GM12891 (cell line): ENCODE results near the gene MICU2.

ENCODE experiments used
- DNase-seq: peaks from one replicate; pipeline ENCODE4 v3.0.0; 2011; ENCODE audit warnings: low spot score; ENCODE audit not compliant: insufficient read length
- FAIRE-seq: peaks from 2 replicates; lab custom pipeline; 2011; peaks lifted over from hg19 to GRCh38; lab: Jason Lieb, UNC
- PAX5 ChIP-seq: IDR thresholded peaks from 2 replicates; pipeline ENCODE4 v1.6.1; 2011; ENCODE audit warnings: low read length, moderate library complexity, mild to moderate bottlenecking; ENCODE audit not compliant: insufficient read depth, severe bottlenecking
- POLR2A ChIP-seq: IDR thresholded peaks from 2 replicates; pipeline ENCODE4 v1.6.1; 2011; ENCODE audit warnings: low read depth, low read length, control low read depth
- POLR2AphosphoS5 ChIP-seq: IDR thresholded peaks from 2 replicates; pipeline ENCODE4 v1.6.1; 2011; ENCODE audit warnings: low read depth, low read length, control low read depth
- POU2F2 ChIP-seq: IDR thresholded peaks from 2 replicates; pipeline ENCODE4 v1.6.1; 2011; ENCODE audit warnings: low read depth, mild to moderate bottlenecking, control low read depth, low read length, moderate library complexity
- SPI1 ChIP-seq: IDR thresholded peaks from 2 replicates; pipeline ENCODE4 v1.6.1; 2011; ENCODE audit warnings: low read depth, low read length, control low read depth
- TAF1 ChIP-seq: IDR thresholded peaks from 2 replicates; pipeline ENCODE4 v1.6.1; 2011; ENCODE audit warnings: low read depth, low read length, control low read depth

The MICU2 gene

DNA sequence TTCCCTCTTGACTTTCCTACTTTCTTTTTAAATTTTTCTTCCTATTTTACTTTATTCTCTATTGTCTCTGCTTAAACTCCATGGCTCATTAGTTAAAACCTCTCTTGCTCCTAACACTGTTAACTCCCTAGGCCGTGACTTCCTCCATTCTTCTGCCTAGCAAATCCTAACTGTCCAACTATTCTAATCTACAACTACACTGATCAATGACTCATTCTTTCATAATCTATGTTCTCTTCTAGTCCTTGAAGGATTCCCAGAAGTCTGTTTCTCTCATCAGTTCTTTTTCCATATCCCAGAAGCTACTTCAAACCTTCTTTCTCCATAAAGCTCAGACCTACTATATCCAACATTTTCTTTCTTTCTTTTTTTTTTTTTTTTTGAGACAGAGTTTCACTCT, 66.9 kb downstream of the MICU2 start:
- no peak for TF ChIP-seq PAX5
- no peak for TF ChIP-seq POLR2AphosphoS5
- TF ChIP-seq POU2F2: no peak
- TF ChIP-seq POLR2A: no peak
- no peak for DNase-seq
- FAIRE-seq: no peak

DNA sequence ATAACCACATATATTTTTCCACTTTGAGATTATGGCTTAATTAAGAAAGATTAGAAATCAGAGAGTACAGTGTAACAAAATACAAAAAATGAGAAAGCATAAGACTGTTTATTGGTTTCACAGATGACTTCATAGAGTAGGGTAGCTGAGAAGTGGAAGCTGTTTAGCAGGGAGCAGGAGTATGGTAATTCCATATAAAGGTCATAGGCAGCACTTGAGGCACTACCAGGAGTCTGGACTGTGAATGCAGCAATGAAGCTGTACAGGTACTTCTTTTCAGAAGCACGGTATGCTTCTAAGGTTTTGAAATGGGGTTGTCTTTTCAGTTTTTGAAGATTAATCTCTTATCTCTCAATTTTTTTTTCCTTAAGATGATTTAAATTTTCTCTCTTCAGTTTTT, 69.2 kb downstream of the MICU2 start:
- FAIRE-seq (no peak), DNase-seq (no peak)
- no peak for TF ChIP-seq POLR2AphosphoS5
- TF ChIP-seq POLR2A: no peak
- TF ChIP-seq TAF1: no peak
- TF ChIP-seq POU2F2: no peak
- TF ChIP-seq SPI1: no peak
- no peak for TF ChIP-seq PAX5

DNA sequence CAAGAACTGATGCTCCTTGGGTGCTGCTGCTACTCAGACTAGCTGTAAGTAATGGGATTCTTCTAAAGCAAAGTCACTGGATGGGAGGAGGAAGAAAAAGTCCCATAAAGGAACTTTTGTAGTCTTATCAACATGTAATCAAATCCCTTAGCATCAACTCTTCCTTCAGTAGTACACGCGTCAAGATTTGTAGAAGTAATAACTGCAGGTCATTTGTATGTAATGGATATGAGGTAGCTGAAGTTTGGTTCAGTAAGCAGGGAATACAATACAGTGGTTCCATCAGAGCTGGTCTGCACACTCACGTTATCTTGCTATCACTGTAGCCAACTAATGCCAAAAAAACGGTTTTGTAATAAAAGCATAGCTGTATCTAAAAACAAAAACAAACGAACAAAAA, 72.5 kb downstream of the MICU2 start:
- TF ChIP-seq TAF1 (no peak), POU2F2 (no peak), POLR2A (no peak), POLR2AphosphoS5 (no peak), PAX5 (no peak), SPI1 (no peak)
- FAIRE-seq (no peak), DNase-seq (no peak)

DNA sequence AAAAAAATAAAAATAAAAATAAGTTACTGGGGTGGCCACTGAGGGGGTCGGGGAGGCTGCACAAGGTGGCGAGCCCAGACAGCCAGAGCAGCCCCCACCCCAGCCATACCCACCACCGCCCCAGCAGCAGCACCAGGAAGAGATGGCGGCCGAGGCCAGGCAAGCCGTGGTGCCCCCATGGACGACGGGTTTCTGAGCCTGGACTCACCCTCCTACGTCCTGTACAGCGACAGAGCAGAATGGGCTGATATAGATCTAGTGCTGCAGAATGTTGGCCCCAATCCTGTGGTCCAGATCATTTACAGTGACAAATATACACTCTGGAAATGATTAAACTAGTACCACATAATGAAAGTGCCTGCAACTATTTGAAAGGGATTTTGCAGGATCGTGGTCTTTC, 73.3 kb downstream of the MICU2 start:
- TF ChIP-seq PAX5 (no peak), TAF1 (no peak), POLR2AphosphoS5 (no peak), POLR2A (no peak), SPI1 (no peak)
- DNase-seq: no peak
- FAIRE-seq: no peak

DNA sequence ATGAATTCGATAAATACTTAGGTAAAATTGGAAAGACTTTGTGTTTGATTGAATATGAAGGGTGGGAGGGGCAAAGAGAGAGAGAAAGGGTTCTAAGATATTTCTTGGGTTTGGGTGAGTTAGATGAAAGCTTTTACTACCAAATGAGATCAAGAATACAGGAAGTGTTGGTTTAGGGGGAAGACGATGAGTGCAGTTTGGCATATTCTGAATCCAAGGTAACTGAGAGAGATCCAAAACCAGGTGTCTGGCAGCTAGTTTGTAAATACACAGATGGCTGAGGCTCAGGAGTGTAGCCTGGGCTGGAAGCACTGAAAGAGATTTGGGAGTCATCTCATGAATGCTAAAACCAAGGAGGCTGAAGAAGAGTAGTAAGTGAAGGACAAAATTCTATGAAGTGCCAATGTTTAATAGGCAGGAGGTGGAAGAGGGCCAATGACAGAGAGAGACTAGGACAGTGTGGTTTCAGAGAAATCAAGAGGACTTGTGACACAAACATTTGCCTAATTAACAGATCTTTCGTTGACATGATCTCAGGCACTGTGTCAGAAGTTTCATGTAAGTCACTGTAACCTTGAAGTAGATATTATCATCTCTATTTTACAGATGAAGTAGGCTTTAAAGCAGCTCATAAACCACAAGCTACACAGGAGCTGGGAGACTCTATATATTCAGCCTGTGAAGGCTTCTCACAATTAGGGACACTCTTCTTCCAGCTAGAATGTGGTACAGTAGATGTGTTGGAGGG, 74.7 kb downstream of the MICU2 start:
- FAIRE-seq: no peak
- no peak for DNase-seq

DNA sequence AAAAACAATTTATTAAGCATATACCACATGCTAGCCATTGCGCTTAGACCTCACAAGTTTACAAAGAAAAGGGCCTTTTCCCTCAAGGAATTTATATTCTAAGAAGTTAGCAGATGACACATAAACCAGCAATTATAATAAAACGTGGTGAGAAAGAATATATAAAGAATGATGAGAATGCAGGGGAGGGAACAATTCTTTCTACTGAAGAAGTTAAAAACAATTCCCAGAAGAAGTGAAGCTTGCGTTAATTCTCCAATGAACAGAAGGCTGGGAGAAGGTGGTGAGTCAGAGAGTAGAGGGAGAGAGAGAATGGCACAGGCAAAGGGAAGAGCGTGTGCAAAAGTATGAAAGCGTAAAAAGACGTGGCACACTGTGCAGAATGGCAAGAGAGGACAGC, 75.4 kb downstream of the MICU2 start:
- no peak for TF ChIP-seq POLR2AphosphoS5
- TF ChIP-seq PAX5: no peak
- no peak for TF ChIP-seq TAF1
- no peak for TF ChIP-seq SPI1
- TF ChIP-seq POU2F2: no peak
- TF ChIP-seq POLR2A: no peak
- no peak for DNase-seq
- no peak for FAIRE-seq

More for the DNA sequence above, 74.7 kb downstream of the MICU2 start:
- TF ChIP-seq POU2F2 (no peak), TAF1 (no peak), PAX5 (no peak), SPI1 (no peak), POLR2AphosphoS5 (no peak), POLR2A (no peak)

DNA sequence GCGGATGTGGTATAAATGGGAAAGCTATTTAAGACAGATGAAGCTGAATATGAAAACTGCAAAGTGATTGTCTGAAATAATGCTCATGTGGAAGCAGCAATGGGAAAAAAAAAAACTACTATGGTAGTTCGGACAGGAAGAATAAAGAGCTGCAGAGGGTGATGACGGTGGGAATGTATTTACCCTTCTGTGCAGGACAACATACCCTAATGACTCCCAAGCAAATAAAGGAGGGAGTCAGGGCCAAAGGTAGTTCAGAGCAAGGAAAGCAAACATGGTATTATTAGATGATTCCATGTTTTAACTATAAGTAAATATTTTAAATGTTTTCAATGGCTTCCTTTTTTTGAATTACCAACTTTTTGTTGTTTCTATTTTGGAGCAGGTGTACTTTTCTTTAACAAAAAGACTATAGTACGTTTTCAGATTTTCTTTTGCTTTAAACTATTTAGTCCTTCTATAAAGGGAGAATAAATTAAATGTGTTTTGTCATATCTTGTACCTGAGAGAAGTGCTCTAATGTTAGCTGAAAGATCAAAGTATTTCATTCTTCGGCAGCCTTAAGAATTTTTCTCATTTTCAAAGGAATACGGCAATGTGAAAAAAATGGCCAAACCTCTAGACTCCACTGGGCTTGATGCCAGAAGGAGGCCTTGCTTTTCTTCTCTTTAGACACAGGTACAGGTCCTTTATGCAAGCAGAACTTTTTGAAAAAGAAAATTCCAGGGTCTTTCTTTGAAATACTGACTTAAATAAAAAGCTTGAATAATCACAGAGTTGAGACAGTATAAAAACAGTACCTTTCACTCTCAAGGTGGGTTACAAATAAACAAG, 77.0 kb downstream of the MICU2 start:
- DNase-seq (no peak), FAIRE-seq (no peak)
- TF ChIP-seq PAX5: no peak
- TF ChIP-seq TAF1: no peak
- TF ChIP-seq POLR2A: no peak
- TF ChIP-seq SPI1: no peak
- TF ChIP-seq POLR2AphosphoS5: no peak
- no peak for TF ChIP-seq POU2F2

DNA sequence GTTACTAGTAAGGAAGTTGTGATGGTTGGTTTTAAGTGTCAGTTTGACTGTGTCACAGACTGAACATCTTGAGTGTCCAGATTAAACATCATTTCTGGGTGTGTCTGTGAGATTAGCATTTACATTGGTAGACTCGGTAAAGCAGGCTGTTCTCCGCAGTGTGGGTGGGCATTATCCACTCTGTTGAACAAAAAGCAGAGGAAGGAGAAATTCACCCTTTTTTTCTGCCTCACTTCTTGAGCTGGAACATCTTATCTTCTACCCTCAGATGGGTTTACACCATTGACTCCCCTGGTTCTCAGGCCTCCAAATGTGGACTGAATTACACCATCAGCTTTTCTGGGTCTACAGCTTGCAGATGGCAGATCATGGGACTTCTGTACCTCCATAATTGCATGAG, 81.1 kb downstream of the MICU2 start:
- FAIRE-seq: no peak
- TF ChIP-seq POLR2A: no peak
- TF ChIP-seq SPI1: no peak
- no peak for TF ChIP-seq POU2F2
- TF ChIP-seq PAX5: no peak
- no peak for TF ChIP-seq POLR2AphosphoS5
- no peak for TF ChIP-seq TAF1
- no peak for DNase-seq

DNA sequence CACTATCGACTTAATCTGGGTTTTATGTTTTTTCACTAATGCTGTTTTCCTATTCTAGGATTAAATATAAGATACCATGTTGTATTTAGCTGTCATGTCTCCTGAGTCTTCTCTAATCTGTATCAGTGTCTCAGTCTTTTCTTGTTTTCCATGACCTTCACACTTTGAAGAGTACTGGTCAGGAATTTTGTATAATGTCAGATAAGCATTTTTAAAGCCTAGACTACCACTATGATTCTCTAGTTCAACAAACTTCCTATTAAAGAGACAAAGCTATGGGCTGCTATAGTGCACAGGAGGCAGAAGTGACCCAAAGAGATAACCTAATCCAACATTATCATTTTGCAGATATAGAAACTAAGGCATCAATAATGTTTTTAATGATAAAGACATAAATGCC, 81.8 kb downstream of the MICU2 start:
- FAIRE-seq (no peak), DNase-seq (no peak)
- TF ChIP-seq POLR2AphosphoS5: no peak
- TF ChIP-seq SPI1: no peak
- TF ChIP-seq PAX5: no peak
- no peak for TF ChIP-seq TAF1
- no peak for TF ChIP-seq POU2F2
- no peak for TF ChIP-seq POLR2A
